C4-2B (cell line): Measurements from ENCODE around the gene SOX6.

Source experiments
- H3K27ac ChIP-seq: fragments of 450-650 bp; 2 replicates; pipeline ENCODE4 v1.5.1; 2017
- CTCF ChIP-seq: fragments of 450-650 bp; conservative IDR thresholded peaks from 2 replicates; pipeline ENCODE4 v1.5.1; 2017; ENCODE audit warnings: mild to moderate bottlenecking
- ZFX ChIP-seq: fragments of 450-650 bp; IDR thresholded peaks from 2 replicates; pipeline ENCODE4 v1.6.1; 2017

The SOX6 gene

GRCh38 chr11:16120008-16120407 lies 236.3 kb downstream of the SOX6 start:
- no peak for TF ChIP-seq CTCF
- no peak for TF ChIP-seq ZFX
- H3K27ac ChIP-seq: no peak overlapping the region

GRCh38 chr11:16117989-16118756 lies 238.2 kb downstream of the SOX6 start:
- H3K27ac ChIP-seq: no peak overlapping the region
- no peak for TF ChIP-seq CTCF
- TF ChIP-seq ZFX: no peak

- no peak for TF ChIP-seq CTCF
- no peak overlapping the region for H3K27ac ChIP-seq
Observed at GRCh38 chr11:16114978-16115871, 241.1 kb downstream of the SOX6 start.

- no peak for TF ChIP-seq CTCF
- no peak for TF ChIP-seq ZFX
- no peak overlapping the region for H3K27ac ChIP-seq
Observed at GRCh38 chr11:16114431-16114830, 241.9 kb downstream of the SOX6 start.

- TF ChIP-seq ZFX (no peak), CTCF (no peak)
- H3K27ac ChIP-seq: no peak overlapping the region
Observed at GRCh38 chr11:16111690-16112089, 244.7 kb downstream of the SOX6 start.

- TF ChIP-seq ZFX (no peak), CTCF (no peak)
Observed at GRCh38 chr11:16110886-16111285, 245.5 kb downstream of the SOX6 start.

GRCh38 chr11:16099343-16099900 lies 256.9 kb downstream of the SOX6 start:
- H3K27ac ChIP-seq: no peak overlapping the region
- no peak for TF ChIP-seq CTCF
- TF ChIP-seq ZFX: no peak

More at GRCh38 chr11:16110886-16111285, 245.5 kb downstream of the SOX6 start:
- H3K27ac ChIP-seq: no peak overlapping the region
